Natural killer cell (primary cell): Measurements from ENCODE around the gene PROB1. TPM values are rescaled to one million over a fixed set of nuclear protein-coding genes. Genes with fewer than 3 reads are reported as not detected.

ENCODE experiments used
- ATAC-seq, 3 donors: fragments of 150-1000 bp in 2 of 3; fragments of 200-7000 bp in 1 of 3; cut with Tn5 transposase; 1 replicate in 1 of 3; 2 replicates in 2 of 3; pipeline ENCODE4 v1.10.0; 2021; ENCODE audit warnings: mild to moderate bottlenecking in 2 of 3, moderate library complexity in 2 of 3
- DNase-seq, 2 donors: peaks; one replicate each; pipeline versions ENCODE4 v3.0.0 to v3.0.0-alpha.2; 2013 to 2021; ENCODE audit warnings: mixed read lengths in 1 of 2
- H3K27ac ChIP-seq: one replicate; pipeline ENCODE4 v1.5.1; 2013; ENCODE audit warnings: mild to moderate bottlenecking, low read length
- H3K27me3 ChIP-seq: one replicate; pipeline ENCODE4 v1.6.1; 2013; ENCODE audit warnings: low read length; ENCODE audit not compliant: control insufficient read depth, insufficient read depth
- H3K36me3 ChIP-seq: one replicate; pipeline ENCODE4 v1.6.1; 2013; ENCODE audit warnings: low read length; ENCODE audit not compliant: control insufficient read depth, insufficient read depth
- H3K4me1 ChIP-seq: one replicate; pipeline ENCODE4 v1.6.1; 2013; ENCODE audit warnings: low read length; ENCODE audit not compliant: control insufficient read depth, insufficient read depth
- H3K4me3 ChIP-seq: one replicate; pipeline ENCODE4 v1.5.1; 2013; ENCODE audit warnings: low read length
- H3K9me3 ChIP-seq: one replicate; pipeline ENCODE4 v1.6.1; 2013; ENCODE audit warnings: low read length; ENCODE audit not compliant: control insufficient read depth, insufficient read depth
- H3K27ac Mint-ChIP-seq, 2 donors: one replicate each; pipeline ENCODE4 v1.8.0; 2022; ENCODE audit warnings: mild to moderate bottlenecking in 2 of 2, mixed read lengths in 2 of 2, moderate library complexity in 1 of 2
- H3K27me3 Mint-ChIP-seq, 2 donors: one replicate each; pipeline ENCODE4 v1.8.0; 2022; ENCODE audit warnings: low read depth in 2 of 2, mixed read lengths in 2 of 2
- H3K36me3 Mint-ChIP-seq: one replicate; pipeline ENCODE4 v1.8.0; 2022; ENCODE audit warnings: mixed read lengths
- H3K4me1 Mint-ChIP-seq, 2 donors: one replicate each; pipeline ENCODE4 v1.8.0; 2022; ENCODE audit warnings: mixed read lengths in 2 of 2
- H3K4me3 Mint-ChIP-seq: one replicate; pipeline ENCODE4 v1.8.0; 2022; ENCODE audit warnings: mild to moderate bottlenecking, moderate library complexity, mixed read lengths
- H3K9me3 Mint-ChIP-seq, 2 donors: one replicate each; pipeline ENCODE4 v1.8.0; 2022; ENCODE audit warnings: mixed read lengths in 2 of 2
- CTCF ChIP-seq: fragments of 200-600 bp; IDR thresholded peaks from one replicate; pipeline ENCODE4 v1.8.0; 2022; ENCODE audit warnings: antibody characterized with exemption
- WGBS: methylation state at CpG from one replicate; pipeline ENCODE4 v1.1.7; 2013; ENCODE audit warnings: missing lambda C conversion rate; ENCODE audit not compliant: insufficient coverage; 5-methylcytosine and 5-hydroxymethylcytosine counted together
- intact Hi-C: fragments of 100-400 bp; cut with micrococcal nuclease; formaldehyde crosslinking; loops from one replicate; pipeline ENCODE4 v1.14.2; 2022
- total RNA-seq, 4 donors: library from RNA; stranded (reverse); fragments of 120-200 nt in 1 of 4; gene quantifications; one replicate each; pipeline versions ENCODE4 v1.2.3 to v1.2.4, GENCODE V29; 2013 to 2022

PROB1 gene
- total RNA-seq, 3 donors from 2014 or later (not counting 1 experiment from before 2014, with no cell fraction given), result 0.91 to 1.0 (median 0.96) TPM

- no peak for TF ChIP-seq CTCF
- DNase-seq, result no peak
- H3K9me3 Mint-ChIP-seq, result no peaks in the 10 kb centered on the region
- no peak overlapping the region for H3K4me3 ChIP-seq
- intact Hi-C loops, result no loop called here
- no peak overlapping the region for H3K4me3 Mint-ChIP-seq
- no peaks in the 10 kb centered on the region for H3K9me3 ChIP-seq
- no peaks in the 10 kb centered on the region for H3K4me1 ChIP-seq
- no peak overlapping the region for H3K27ac Mint-ChIP-seq
- H3K27me3 ChIP-seq, result no peaks in the 10 kb centered on the region
- no peaks in the 10 kb centered on the region for H3K27me3 Mint-ChIP-seq
- ATAC-seq, result no peak
- no peak overlapping the region for H3K27ac ChIP-seq
- H3K36me3 ChIP-seq, result no peaks in the 10 kb centered on the region
- 88% methylated on average over 13 of the region's 13 CpGs for WGBS
- no peaks in the 10 kb centered on the region for H3K36me3 Mint-ChIP-seq
- H3K4me1 Mint-ChIP-seq, result peaks cover 0 to 2% of the 10 kb centered on the region in 2 donors
Observed at GRCh38 chr5:139378941-139379361, 16.0 kb downstream of the PROB1 start.

DNA sequence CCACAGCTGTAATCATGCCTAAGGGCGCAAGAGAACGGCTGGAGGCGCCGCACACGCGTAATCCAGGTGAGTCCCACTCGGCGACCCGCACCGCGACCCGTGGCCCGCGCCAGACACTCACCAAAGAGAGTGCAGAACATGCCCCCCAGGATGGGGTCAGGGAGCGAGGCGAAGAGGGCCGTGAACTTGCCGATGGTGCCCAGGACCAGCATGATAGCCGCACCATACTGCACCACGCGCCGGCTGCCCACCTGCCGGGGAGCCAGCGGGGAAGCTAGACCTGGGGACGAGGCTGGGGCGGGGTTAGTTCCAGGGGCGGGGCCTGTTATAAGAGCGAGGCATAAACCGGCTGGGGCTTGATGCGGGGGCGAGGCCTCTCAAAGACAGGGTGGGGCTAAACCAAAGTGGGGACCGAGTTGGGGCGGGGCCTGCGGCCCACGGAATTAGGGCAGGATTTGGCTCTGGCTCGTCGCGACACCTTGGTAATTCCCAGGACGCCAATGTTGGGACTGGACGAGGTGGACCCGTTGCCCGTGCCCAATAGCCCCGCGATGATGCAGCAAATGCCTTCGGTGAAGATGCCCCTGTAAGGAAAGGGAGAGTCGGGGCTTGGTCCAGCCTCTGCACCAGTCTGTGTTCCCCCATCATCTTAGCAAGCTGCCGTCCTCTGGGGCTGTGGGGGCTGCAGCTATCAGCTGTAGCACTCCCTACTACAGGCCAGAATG, 16.6 kb downstream of the PROB1 start:
- Mint-ChIP-seq H3K4me3 (no peak overlapping the region), H3K9me3 (no peaks in the 10 kb centered on the region), H3K27ac (no peak overlapping the region), H3K4me1 (peaks cover 0 to 4% of the 10 kb centered on the region in 2 donors), H3K36me3 (no peaks in the 10 kb centered on the region), H3K27me3 (no peaks in the 10 kb centered on the region)
- no peaks in the 10 kb centered on the region for H3K27me3 ChIP-seq
- no peak for DNase-seq
- H3K4me1 ChIP-seq, result no peaks in the 10 kb centered on the region
- H3K36me3 ChIP-seq, result peaks cover 5% of the 10 kb centered on the region
- H3K9me3 ChIP-seq, result no peaks in the 10 kb centered on the region
- no peak overlapping the region for H3K27ac ChIP-seq
- 93% methylated on average over 47 of the region's 47 CpGs for WGBS
- no peak for TF ChIP-seq CTCF
- H3K4me3 ChIP-seq, result no peak overlapping the region
- intact Hi-C loops, result no loop called here
- ATAC-seq, result no peak

DNA sequence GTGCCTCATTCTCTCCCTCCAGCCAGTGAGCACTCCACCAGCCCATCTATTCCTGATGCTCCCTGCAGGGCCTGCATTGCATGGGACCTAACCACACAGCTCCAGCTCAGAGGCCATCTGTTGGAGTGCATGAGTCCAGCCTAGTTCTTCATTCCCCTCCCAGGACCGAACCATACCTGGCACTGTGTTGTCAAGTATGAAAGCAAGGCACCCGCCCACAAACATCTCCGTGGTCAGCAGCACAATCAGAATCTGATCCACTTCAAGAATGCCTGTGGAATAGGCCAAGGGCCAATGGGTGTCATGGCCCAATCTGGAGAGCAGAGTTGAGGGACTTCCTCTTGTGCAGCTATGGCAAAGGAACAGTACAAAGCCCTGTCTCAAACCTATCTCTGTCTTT, 17.7 kb downstream of the PROB1 start:
- TF ChIP-seq CTCF, result no peak
- no peak for ATAC-seq
- H3K4me1 ChIP-seq, result no peaks in the 10 kb centered on the region
- Mint-ChIP-seq H3K4me3 (no peak overlapping the region), H3K27me3 (no peaks in the 10 kb centered on the region), H3K9me3 (no peaks in the 10 kb centered on the region), H3K27ac (peak overlapping the region in 1 of 2 donors; percentile 18), H3K4me1 (peaks cover 0 to 4% of the 10 kb centered on the region in 2 donors), H3K36me3 (no peaks in the 10 kb centered on the region)
- no peak for DNase-seq
- no peaks in the 10 kb centered on the region for H3K27me3 ChIP-seq
- 88% methylated on average over 3 of the region's 3 CpGs for WGBS
- H3K4me3 ChIP-seq, result no peak overlapping the region
- H3K9me3 ChIP-seq, result no peaks in the 10 kb centered on the region
- H3K36me3 ChIP-seq, result peaks cover 7% of the 10 kb centered on the region
- intact Hi-C loops, result no loop called here
- H3K27ac ChIP-seq, result no peak overlapping the region

DNA sequence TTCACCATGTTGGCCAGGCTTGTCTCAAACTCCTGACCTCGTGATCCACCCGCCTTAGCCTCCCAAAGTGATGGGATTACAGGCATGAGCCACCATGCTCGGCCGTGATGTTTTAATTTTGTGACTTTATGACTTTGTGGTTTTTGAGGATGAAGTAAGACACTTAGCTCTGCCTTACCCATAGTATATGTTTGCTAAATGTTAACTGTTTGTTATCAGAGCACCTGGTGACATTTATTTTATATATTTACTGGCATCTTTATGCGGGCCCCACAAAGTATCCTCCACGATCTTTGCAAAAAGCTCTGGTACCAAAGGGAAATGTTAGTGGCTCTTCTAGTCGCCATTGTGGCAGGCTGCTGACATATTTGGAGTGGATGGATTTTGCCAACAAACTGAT, 18.5 kb downstream of the PROB1 start:
- H3K36me3 Mint-ChIP-seq, result no peaks in the 10 kb centered on the region
- intact Hi-C loops, result no loop called here
- no peak overlapping the region for H3K4me3 ChIP-seq
- H3K9me3 Mint-ChIP-seq, result no peaks in the 10 kb centered on the region
- H3K27me3 ChIP-seq, result no peaks in the 10 kb centered on the region
- no peak overlapping the region for H3K4me3 Mint-ChIP-seq
- no peak for ATAC-seq
- no peak for DNase-seq
- TF ChIP-seq CTCF, result no peak
- no peak overlapping the region for H3K27ac Mint-ChIP-seq
- WGBS, result 93% methylated on average over 7 of the region's 7 CpGs
- no peaks in the 10 kb centered on the region for H3K9me3 ChIP-seq
- peaks cover 16% of the 10 kb centered on the region for H3K36me3 ChIP-seq
- no peaks in the 10 kb centered on the region for H3K27me3 Mint-ChIP-seq
- H3K4me1 ChIP-seq, result no peaks in the 10 kb centered on the region
- no peak overlapping the region for H3K27ac ChIP-seq
- peaks cover 0 to 4% of the 10 kb centered on the region in 2 donors for H3K4me1 Mint-ChIP-seq
